Measurements from ENCODE around the gene BIRC3.

GRCh38 chr11:102293873-102294601 is 23.2 kb upstream of the BIRC3 start:
- TF ChIP-seq, protein P1, sequence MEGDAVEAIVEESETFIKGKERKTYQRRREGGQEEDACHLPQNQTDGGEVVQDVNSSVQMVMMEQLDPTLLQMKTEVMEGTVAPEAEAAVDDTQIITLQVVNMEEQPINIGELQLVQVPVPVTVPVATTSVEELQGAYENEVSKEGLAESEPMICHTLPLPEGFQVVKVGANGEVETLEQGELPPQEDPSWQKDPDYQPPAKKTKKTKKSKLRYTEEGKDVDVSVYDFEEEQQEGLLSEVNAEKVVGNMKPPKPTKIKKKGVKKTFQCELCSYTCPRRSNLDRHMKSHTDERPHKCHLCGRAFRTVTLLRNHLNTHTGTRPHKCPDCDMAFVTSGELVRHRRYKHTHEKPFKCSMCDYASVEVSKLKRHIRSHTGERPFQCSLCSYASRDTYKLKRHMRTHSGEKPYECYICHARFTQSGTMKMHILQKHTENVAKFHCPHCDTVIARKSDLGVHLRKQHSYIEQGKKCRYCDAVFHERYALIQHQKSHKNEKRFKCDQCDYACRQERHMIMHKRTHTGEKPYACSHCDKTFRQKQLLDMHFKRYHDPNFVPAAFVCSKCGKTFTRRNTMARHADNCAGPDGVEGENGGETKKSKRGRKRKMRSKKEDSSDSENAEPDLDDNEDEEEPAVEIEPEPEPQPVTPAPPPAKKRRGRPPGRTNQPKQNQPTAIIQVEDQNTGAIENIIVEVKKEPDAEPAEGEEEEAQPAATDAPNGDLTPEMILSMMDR (IDR thresholded peaks at IDR 0.05; ENCODE audit: low read depth, low read length): peak; percentile 64
- TF ChIP-seq EZH2phosphoT487 (IDR thresholded peaks at IDR 0.05; ENCODE audit: low read depth): no peak
